Karpas-422 (cell line): ENCODE measurements around the gene CORIN. TPM values are rescaled to one million over a fixed set of nuclear protein-coding genes. Genes with fewer than 3 reads are reported as not detected.

Source experiments
- DNase-seq: peaks from one replicate; pipeline ENCODE4 v3.0.0-alpha.2; 2015
- H2AFZ ChIP-seq: fragments of 200-600 bp; sonication (generic); 2 replicates; pipeline ENCODE4 v1.6.1; 2014; ENCODE audit warnings: antibody characterized with exemption, low read length, mixed read lengths
- H3K27ac ChIP-seq: fragments of 200-600 bp; sonication (generic); 2 replicates; pipeline ENCODE4 v1.5.1; 2014; ENCODE audit warnings: mild to moderate bottlenecking, low read length, moderate library complexity
- H3K27me3 ChIP-seq: fragments of 200-600 bp; sonication (generic); 2 replicates; pipeline ENCODE4 v1.6.1; 2014; ENCODE audit warnings: low read length, mixed read lengths
- H3K36me3 ChIP-seq: fragments of 200-600 bp; sonication (generic); 2 replicates; pipeline ENCODE4 v1.6.1; 2014; ENCODE audit warnings: low read length, mixed read lengths; ENCODE audit not compliant: insufficient read depth
- H3K4me1 ChIP-seq: fragments of 200-600 bp; sonication (generic); 2 replicates; pipeline ENCODE4 v1.6.1; 2014; ENCODE audit warnings: mild to moderate bottlenecking, low read length, mixed read lengths
- H3K4me2 ChIP-seq: fragments of 200-600 bp; sonication (generic); 2 replicates; pipeline ENCODE4 v1.6.1; 2014; ENCODE audit warnings: low read length, low read depth, mild to moderate bottlenecking; ENCODE audit not compliant: poor library complexity, severe bottlenecking
- H3K4me3 ChIP-seq: fragments of 200-600 bp; sonication (generic); 2 replicates; pipeline ENCODE4 v1.5.1; 2014; ENCODE audit warnings: mild to moderate bottlenecking, antibody characterized with exemption, low read length, mixed read lengths
- H3K79me2 ChIP-seq: fragments of 200-600 bp; sonication (generic); 2 replicates; pipeline ENCODE4 v1.6.1; 2014; ENCODE audit warnings: mild to moderate bottlenecking, low read length, mixed read lengths
- H3K9ac ChIP-seq: fragments of 200-600 bp; sonication (generic); 2 replicates; pipeline ENCODE4 v1.6.0; 2014; ENCODE audit warnings: low read length
- H3K9me2 ChIP-seq: fragments of 200-600 bp; sonication (generic), shearing (Covaris generic); replicated peaks from 2 replicates; pipeline ENCODE4 v1.6.0; 2014; ENCODE audit warnings: mild to moderate bottlenecking, low read length, moderate library complexity; ENCODE audit not compliant: insufficient read depth
- H3K9me3 ChIP-seq: fragments of 300-700, 200-600 bp; sonication (generic); 2 replicates; pipeline ENCODE4 v1.6.1; 2014; ENCODE audit warnings: low read length, mixed read lengths
- H4K20me1 ChIP-seq: fragments of 200-600 bp; sonication (generic); 2 replicates; pipeline ENCODE4 v1.6.1; 2014; ENCODE audit warnings: mild to moderate bottlenecking, antibody characterized with exemption, low read length, low read depth; ENCODE audit not compliant: insufficient read depth
- total RNA-seq: library from RNA; depleted of rRNA; stranded (reverse); fragments of >200 nt; shearing (Covaris generic); gene quantifications from 2 replicates; pipeline ENCODE4 v1.2.3, GENCODE V29; 2014; ENCODE audit warnings: low replicate concordance

The CORIN gene
- total RNA-seq, 1 experiment from 2014 or later = 2.8 TPM

DNA sequence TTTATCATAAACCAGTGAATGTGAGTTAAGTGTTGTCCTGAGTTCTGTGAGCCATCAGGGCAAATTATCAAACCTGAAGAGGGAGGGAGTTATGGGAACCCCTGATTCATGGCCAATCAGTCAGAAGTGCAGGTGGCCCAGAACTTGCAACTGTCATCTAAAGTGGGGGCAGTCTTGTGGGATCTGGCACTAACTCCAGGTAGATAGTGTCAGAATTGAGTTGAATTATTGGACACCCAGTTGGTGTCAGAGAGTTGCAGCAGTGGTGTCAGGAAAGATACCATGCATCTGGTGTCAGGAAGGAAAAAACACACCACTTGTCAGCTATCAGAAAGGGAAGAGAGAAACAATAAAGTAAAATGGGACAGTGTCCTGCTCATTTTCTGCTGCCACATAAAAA is 8.4 kb downstream of the CORIN start:
- Histone ChIP-seq H3K9ac (no peak overlapping the region), H3K36me3 (peaks cover 3% of the 10 kb centered on the region; the same call in 1 of the 2 replicates), H4K20me1 (no peaks in the 10 kb centered on the region), H3K27ac (no peak overlapping the region), H3K4me3 (no peak overlapping the region), H3K4me2 (no peak overlapping the region), H2AFZ (no peak overlapping the region), H3K79me2 (no peaks in the 10 kb centered on the region), H3K4me1 (peaks cover 17% of the 10 kb centered on the region), H3K27me3 (no peaks in the 10 kb centered on the region), H3K9me3 (no peaks in the 10 kb centered on the region), H3K9me2 (no peaks in the 10 kb centered on the region)
- no peak for DNase-seq

DNA sequence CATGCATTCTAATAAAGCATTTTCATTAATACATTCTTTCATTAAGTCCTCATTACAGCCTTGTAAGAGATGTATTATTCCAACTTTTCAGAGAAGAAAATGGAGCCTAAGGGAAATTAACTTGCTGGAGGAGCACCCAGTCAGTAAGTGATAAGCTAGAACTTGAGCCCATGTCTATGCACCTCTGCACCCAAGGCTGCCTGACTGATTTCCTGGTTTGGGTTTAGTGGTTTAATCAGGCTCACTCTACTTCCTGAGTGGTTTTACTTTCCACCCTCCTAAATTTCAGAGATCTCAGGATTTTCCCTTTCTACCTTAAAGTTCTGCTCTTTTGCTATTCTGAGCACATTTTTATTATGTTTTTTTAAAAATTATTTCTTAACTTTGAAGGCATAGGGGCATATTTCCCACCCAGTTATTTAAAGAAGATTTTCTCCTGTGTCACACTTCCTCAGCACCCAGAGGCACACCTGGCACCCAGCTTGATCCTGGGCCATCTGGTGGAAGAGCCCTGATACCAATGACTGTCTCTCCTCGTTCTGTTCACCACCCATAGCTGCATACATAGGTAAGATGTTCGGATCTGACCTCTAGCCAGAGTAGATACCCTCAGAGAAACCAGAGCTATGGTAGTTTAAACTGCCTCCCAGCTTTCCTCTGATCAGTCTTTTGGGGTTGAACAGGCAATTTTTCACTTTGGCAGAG is 10.4 kb downstream of the CORIN start:
- H3K4me2 ChIP-seq = no peak overlapping the region
- no peaks in the 10 kb centered on the region for H3K36me3 ChIP-seq
- H3K4me3 ChIP-seq = no peak overlapping the region
- H3K79me2 ChIP-seq = no peaks in the 10 kb centered on the region
- no peak overlapping the region for H2AFZ ChIP-seq
- H3K4me1 ChIP-seq = peaks cover 17% of the 10 kb centered on the region
- H3K9ac ChIP-seq = no peak overlapping the region
- no peaks in the 10 kb centered on the region for H4K20me1 ChIP-seq
- H3K27me3 ChIP-seq = no peaks in the 10 kb centered on the region
- H3K9me2 ChIP-seq = no peaks in the 10 kb centered on the region
- H3K27ac ChIP-seq = no peak overlapping the region
- DNase-seq = no peak
- no peaks in the 10 kb centered on the region for H3K9me3 ChIP-seq

DNA sequence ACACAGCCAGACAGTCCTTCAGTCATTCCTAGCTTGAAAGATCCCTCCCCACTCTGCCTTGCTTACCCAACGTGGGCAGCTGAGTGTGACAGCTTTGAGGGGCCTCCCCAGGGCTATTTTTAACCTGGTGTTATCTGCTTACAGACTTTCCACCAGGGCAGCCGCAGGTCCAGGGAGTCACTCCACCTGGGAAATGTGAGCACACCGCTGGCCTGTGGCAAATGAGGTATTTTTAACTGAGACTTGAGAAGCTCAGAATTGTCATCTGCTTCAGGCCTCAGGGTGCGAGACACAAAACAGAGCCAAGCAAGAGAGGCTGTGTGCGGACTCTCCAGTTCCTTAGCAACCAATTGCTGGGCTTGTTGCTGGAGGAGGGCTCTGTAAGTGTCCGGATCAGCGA is 13.0 kb downstream of the CORIN start:
- no peaks in the 10 kb centered on the region for H3K9me2 ChIP-seq
- H3K27me3 ChIP-seq = no peaks in the 10 kb centered on the region
- H3K4me2 ChIP-seq = no peak overlapping the region
- no peak overlapping the region for H3K4me3 ChIP-seq
- H3K79me2 ChIP-seq = no peaks in the 10 kb centered on the region
- no peak overlapping the region for H3K9ac ChIP-seq
- no peak overlapping the region for H3K27ac ChIP-seq
- no peaks in the 10 kb centered on the region for H3K9me3 ChIP-seq
- no peaks in the 10 kb centered on the region for H3K36me3 ChIP-seq
- no peaks in the 10 kb centered on the region for H4K20me1 ChIP-seq
- no peak for DNase-seq
- no peak overlapping the region for H2AFZ ChIP-seq
- 0 out of 2 replicates have a peak, but pooled peaks cover 2% of the 10 kb centered on the region for H3K4me1 ChIP-seq

DNA sequence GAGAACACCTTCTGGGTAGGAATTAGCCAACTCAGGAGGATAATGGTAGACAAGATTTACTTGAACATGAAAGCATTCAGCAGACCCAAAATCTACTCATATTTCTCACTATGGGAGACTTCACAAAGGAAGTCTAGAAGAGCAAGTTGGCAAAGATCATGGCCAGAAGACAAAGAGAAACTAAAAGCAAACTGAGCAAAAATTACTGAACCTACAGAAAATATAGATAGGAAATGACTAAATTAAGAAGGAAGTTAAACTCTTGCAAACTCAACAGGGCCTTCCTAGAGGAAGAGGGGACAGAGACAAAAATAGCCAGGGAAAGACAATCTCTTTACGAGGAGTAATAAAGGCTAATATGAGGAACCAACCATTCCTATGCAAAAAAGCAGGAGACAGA is 18.7 kb downstream of the CORIN start:
- Histone ChIP-seq H3K4me3 (no peak overlapping the region), H3K27ac (no peak overlapping the region), H4K20me1 (no peaks in the 10 kb centered on the region), H3K4me1 (peaks cover 10% of the 10 kb centered on the region), H3K36me3 (no peaks in the 10 kb centered on the region), H3K79me2 (no peaks in the 10 kb centered on the region), H3K27me3 (no peaks in the 10 kb centered on the region), H3K4me2 (no peak overlapping the region), H3K9me2 (no peaks in the 10 kb centered on the region), H3K9me3 (no peaks in the 10 kb centered on the region), H3K9ac (no peak overlapping the region), H2AFZ (no peak overlapping the region)
- no peak for DNase-seq

DNA sequence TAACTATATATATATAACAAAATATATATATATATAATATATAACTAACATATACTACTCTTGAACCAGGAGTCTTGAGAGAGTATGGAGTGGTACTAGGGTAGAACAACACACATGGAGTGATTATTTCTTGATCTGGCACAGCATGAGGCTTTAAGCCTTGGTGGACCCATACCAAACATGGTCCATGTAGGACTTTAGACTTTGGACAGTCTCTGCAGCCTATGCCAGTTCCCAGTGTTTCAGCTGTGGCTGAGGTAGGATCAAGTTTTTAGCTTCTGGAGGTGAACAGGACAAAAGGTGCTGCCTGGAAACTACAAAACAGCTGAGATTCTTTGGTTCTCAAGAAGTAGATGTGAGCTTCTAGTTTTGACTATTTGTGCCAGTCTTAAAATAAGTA is 20.6 kb downstream of the CORIN start:
- H3K36me3 ChIP-seq = no peaks in the 10 kb centered on the region
- no peaks in the 10 kb centered on the region for H3K9me2 ChIP-seq
- DNase-seq = no peak
- no peak overlapping the region for H3K4me2 ChIP-seq
- H4K20me1 ChIP-seq = no peaks in the 10 kb centered on the region
- H3K79me2 ChIP-seq = no peaks in the 10 kb centered on the region
- H3K4me1 ChIP-seq = peaks cover 18% of the 10 kb centered on the region
- no peak overlapping the region for H2AFZ ChIP-seq
- H3K9ac ChIP-seq = no peak overlapping the region
- H3K9me3 ChIP-seq = no peaks in the 10 kb centered on the region
- no peaks in the 10 kb centered on the region for H3K27me3 ChIP-seq
- no peak overlapping the region for H3K27ac ChIP-seq
- no peak overlapping the region for H3K4me3 ChIP-seq

DNA sequence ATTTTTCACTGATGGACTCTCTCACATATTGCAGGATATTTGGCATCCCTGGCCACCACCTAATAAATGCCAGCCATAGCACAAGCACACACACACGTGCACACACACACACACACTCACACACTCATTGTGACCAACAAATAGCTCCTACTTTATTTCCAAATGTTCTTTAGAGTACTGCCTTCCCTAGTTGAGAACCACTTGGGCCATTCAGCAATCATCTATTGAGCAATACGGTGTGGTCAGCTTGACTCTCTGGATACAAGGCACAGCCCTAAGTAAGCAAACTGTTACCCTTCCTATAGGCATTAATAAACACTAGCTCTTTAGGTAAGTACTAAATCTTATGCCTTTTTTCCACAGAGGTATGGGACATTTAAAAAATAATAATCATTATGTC is 21.1 kb downstream of the CORIN start:
- no peaks in the 10 kb centered on the region for H3K9me3 ChIP-seq
- H3K27ac ChIP-seq = no peak overlapping the region
- H3K36me3 ChIP-seq = no peaks in the 10 kb centered on the region
- H3K27me3 ChIP-seq = no peaks in the 10 kb centered on the region
- H3K79me2 ChIP-seq = no peaks in the 10 kb centered on the region
- no peak overlapping the region for H3K9ac ChIP-seq
- peaks cover 18% of the 10 kb centered on the region for H3K4me1 ChIP-seq
- H4K20me1 ChIP-seq = no peaks in the 10 kb centered on the region
- no peak overlapping the region for H3K4me3 ChIP-seq
- no peak overlapping the region for H2AFZ ChIP-seq
- no peak for DNase-seq
- no peak overlapping the region for H3K4me2 ChIP-seq
- H3K9me2 ChIP-seq = no peaks in the 10 kb centered on the region

DNA sequence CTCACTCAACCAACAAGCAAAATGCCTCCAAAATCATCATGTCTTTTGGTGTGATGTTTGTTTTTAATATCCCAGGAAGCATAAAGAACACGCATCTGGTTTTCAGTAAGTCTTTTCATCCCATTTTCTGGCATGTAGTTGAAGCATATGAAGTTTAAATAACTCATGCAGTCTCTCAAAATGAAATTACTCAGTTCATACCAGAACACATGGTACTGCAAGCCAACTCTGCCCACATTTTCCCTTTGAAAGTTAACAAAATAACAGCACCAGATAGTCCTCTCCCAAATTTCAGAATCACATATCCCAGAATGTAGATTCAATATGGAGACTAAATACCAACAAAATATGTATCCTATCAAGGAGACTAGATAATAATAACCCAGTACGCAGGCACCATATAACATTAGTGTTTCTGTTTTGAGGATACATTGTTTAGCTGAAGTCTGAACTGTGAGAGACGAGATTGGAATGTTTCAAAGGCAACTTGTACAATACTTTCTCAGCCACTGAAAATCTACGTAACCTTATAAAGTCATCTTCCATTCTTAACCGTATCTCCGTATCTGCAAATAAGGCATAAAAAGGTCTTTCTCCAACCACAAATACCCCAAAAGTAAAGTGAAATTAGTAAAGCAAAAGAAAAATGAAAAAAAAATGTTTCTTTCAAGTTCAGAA is 23.1 kb downstream of the CORIN start:
- peaks cover 18% of the 10 kb centered on the region for H3K4me1 ChIP-seq
- no peaks in the 10 kb centered on the region for H3K27me3 ChIP-seq
- no peaks in the 10 kb centered on the region for H3K36me3 ChIP-seq
- no peaks in the 10 kb centered on the region for H3K79me2 ChIP-seq
- H3K4me2 ChIP-seq = no peak overlapping the region
- H3K27ac ChIP-seq = no peak overlapping the region
- no peaks in the 10 kb centered on the region for H3K9me2 ChIP-seq
- H3K4me3 ChIP-seq = no peak overlapping the region
- no peaks in the 10 kb centered on the region for H4K20me1 ChIP-seq
- DNase-seq = no peak
- no peaks in the 10 kb centered on the region for H3K9me3 ChIP-seq
- no peak overlapping the region for H3K9ac ChIP-seq
- no peak overlapping the region for H2AFZ ChIP-seq

DNA sequence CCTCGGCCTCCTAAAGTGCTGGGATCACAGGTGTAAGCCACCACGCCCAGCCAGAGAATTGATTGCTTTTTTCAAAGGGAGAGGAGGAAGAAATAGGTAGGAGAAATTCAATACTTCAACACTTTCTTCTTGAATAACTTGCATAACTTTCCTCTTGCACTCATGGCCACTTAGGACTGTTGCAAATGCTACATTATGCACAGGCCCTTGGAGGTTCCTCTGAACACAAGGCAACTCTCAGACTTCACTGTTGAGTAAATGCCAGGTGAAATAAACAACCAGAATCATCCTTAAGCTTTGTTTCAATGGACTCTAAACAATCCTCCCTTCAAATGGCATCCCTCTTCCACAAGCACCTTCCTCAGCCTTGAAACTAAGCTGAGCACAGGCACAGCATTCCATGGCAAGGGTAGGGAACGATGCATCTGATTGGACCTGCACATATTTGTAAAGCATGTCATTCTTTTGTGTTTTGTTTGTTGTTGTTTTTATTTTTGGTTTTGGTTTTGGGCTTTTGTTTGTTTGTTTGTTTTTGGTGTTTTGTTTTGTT is 28.1 kb downstream of the CORIN start:
- H3K9me3 ChIP-seq = no peaks in the 10 kb centered on the region
- no peaks in the 10 kb centered on the region for H3K36me3 ChIP-seq
- H3K27me3 ChIP-seq = no peaks in the 10 kb centered on the region
- H3K9ac ChIP-seq = no peak overlapping the region
- peaks cover 11% of the 10 kb centered on the region for H3K4me1 ChIP-seq
- H2AFZ ChIP-seq = no peak overlapping the region
- H3K4me3 ChIP-seq = no peak overlapping the region
- no peak for DNase-seq
- H4K20me1 ChIP-seq = no peaks in the 10 kb centered on the region
- H3K27ac ChIP-seq = no peak overlapping the region
- H3K79me2 ChIP-seq = no peaks in the 10 kb centered on the region
- no peak overlapping the region for H3K4me2 ChIP-seq
- no peaks in the 10 kb centered on the region for H3K9me2 ChIP-seq
